ENCODE results near the gene AQP12A.

GRCh38 chr2:240727439-240727838 lies 35.8 kb downstream of the AQP12A start:
- TF ChIP-seq POLR2A (IDR thresholded peaks at IDR 0.05) (no peak), CTCF (IDR thresholded peaks at IDR 0.05) (no peak)

Measured in thyroid gland (tissue), 4 donors.